ENCODE data around the gene SLC26A1. TPM values are rescaled to one million over a fixed set of nuclear protein-coding genes. Genes with fewer than 3 reads are reported as not detected.
"Not testable (repeated sequence)": the region's sequence is repeated elsewhere in the genome, so short reads cannot be mapped to it uniquely, and the experiment has no call there.

Gene SLC26A1
- total RNA-seq, 1 donor from 2014 or later = not detected

DNA sequence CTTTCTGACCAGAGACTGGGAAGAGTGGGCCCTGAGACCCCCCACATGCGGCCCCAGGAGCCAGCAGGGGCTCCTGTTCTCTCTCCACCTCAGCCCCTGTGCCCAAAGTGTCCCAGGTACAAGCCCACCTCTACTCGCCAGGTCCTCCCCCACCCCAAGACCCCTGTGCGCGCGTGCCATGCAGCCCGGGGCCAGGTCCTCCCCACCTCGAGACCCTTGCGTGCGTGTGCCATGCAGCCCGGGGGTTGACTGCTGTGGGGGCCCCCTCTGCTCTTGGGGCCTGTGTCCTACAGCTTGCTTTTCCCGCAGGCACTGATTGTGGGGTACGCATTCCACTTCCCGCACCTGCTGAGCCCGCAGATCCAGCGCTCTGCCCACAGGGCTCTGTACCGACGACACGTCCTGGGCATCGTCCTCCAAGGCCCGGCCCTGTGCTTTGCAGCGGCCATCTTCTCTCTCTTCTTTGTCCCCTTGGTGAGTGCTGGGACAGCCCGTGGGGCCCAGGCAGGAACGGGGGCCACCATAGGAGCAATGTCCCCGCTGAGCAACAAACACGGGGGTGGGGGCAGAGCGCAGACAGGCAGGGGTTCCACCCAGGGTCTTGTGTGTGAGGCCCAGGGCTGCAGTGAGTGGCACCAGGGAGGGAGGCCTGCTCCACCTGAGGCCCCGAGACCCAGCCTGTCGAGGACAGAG, 40.2 kb downstream of the SLC26A1 start:
- DNase-seq = no peak

DNA sequence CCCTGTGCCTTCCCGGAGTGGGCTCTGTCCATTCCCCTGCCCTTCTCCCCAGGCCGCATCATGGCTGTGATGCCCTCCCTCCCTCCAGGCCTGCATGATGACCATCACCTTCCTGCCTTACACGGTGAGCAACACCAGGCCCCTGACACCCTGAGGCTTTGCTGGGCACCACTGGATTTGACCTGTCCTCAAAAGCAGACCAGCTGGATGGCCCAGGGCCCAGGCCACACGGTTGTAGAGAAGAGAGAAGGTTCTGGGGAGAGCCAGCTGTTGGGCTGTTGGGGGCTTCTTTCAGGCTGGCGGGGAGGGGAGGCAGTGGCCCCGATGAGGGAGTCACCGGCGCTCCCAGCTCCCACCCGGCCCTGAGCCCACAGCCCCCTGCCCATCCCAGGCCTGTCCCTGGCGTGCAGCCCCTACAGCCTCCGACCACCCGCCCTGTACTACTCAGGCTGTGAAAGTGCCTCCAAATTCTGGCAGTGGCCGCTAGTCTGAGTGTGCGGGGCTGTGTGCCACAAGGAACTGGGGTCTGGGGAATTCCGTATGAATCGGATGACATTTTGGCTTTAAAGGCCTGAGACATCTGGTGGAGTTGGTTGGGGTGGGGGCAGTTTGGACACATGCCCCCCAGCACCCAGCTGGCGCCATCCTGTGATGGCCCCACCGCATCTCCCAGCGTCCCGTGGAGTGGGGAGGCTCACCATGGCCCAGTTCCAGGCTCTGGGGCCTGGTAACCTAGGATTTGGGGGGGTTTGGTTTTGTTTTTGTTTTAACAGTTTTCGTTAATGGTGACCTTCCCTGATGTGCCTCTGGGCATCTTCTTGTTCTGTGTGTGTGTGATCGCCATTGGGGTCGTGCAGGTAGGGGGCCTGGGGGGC, 41.4 kb downstream of the SLC26A1 start:
- no peak for DNase-seq

DNA sequence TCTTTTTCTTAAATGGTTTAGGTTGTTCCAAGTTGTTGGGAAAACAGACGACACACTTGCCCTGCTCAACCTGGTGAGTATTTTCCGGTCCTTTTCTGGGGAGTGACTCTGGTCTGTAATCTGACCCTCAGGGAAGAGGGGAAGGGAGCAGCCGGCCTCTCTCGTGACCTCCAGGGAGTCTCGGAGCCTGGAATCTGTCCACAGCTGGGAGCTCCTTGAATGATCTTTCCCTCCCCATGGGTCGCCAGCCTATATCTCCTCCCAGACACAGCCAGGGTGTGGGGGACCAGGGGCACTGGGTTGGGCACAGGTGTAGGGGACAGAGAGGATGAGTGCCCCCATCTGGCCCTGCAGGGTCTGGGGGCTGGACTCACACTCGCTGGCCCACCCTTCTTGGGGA, 42.0 kb downstream of the SLC26A1 start:
- DNase-seq = no peak

DNA sequence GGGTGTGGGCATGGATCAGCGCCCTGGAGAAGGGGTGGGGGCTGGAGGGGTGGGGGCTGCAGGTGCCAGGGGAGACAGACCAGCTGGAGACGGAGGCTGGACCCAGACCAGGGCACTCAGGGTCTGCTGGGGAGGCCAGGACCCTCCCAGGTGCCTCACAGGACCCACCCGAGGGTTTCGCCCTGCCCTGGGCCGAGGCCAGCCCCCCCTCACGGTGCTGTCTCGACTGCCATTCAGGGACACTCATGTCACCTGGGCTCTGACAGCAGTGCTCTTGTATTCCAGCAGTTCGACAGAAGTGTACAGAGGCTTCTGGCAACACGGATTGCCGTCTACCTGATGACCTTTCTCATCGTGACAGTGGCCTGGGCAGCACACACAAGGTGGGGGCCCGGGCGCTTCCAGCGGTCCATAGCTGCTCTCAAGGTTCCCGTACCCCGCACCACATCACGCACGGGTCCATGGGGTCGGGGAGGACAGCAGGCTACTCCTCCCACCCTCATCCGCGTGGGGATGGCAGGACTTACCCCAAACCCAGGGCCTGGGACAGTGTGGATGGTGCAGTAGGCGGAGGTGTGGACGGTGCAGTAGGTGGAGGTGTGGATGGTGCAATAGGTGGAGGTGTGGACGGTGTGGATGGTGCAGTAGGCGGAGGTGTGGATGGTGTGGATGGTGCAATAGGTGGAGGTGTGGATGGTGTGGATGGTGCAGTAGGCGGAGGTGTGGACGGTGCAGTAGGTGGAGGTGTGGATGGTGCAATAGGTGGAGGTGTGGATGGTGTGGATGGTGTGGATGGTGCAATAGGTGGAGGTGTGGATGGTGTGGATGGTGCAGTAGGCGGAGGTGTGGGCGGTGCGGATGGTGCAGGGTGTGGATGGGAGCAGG, 42.8 kb downstream of the SLC26A1 start:
- no peak for DNase-seq

DNA sequence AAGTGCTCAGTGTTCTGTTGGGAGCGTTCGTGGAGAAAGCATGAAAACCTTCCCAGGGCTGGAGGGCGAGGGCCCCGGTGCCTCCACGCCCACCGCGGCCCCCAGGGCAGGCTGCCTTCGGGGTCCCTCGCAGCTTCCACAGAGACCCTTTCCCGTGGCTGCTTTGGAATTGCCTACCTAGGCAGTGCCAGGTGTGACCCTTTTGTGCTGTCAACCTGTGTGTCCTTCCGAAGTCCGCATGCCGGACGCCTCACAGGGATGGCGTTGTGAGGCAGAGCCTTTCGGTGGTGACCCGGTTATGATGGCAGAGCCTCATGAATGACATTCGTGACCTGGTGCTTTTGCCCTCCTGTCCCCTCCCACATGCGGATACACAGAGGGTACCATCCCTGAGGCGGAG, 43.5 kb downstream of the SLC26A1 start:
- DNase-seq = no peak

DNA sequence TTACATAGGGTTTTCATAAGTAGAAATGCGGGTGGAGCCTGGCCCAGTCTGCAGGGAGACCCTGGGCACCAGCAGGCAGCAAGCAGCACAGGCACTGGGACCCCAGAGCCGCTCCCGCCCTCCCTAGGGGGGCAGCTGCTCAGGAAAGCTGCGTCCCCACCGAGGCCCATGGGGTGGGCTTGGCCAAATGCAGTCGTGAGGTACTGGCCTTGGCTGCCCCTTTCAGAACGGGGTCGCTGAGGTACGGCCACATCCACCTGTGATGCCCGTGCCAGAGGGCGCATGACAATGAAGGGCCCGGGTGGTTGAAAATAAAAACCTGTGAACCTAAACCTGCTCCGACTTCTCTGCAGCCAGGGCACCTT, 44.3 kb downstream of the SLC26A1 start:
- DNase-seq = no peak

DNA sequence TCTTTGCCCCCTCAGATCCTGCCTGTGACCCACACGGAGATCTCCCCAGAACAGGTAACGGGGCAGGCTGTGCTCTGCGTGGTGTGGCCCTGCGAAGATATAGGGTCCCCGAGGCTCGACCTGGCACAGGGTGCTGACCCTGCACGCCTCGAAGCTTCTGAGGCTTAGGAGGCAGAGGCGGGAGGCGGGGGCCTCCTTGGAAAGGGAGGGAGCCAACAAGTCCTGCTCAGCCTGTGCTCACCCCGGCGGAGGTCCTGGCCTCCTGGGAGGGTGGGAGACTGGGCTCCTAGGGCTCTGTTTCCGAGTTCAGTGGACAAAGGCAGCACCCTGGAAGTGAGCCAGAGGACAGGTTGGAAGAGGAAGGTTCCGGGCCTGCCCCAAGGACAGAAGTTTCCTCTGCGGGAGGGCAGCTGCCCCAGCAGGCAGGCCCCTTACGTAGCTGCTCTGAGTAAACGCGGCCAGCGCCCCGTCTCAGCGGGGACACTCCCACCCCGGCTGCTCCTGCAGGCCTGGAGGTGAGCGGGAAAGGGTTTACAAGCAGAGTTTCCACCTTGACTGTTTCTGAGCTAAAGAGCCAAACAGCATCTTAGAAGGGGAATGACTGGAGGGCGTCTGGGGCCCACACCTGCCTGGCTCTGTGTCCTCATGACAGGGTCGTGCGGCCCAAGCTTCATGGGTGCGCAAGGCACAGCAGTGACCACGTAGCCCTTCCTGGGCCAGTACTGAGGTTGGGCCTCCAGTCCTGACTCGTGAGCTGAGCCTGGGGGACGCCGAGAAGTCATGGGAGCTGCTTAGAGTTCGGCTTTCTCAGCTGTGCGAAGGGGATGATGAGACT, 44.9 kb downstream of the SLC26A1 start:
- DNase-seq = no peak

DNA sequence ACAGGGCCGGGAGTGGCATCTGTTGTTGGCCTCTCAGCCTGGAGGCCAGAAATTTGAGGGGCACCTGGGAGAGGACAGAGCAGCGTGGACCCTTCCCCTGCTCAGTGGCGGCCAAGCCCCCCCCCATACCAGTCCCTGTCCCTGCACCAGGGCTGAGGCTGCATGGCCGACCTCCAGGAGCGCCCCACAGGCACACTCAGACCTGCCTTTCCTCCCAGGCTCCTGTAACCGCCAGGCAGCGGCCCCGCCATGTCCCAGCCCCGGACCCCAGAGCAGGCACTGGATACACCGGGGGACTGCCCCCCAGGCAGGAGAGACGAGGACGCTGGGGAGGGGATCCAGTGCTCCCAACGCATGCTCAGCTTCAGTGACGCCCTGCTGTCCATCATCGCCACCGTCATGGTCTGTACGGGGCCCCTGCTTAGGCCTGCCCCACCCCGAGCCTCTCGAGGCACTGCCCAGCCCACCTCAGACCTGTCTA, 45.7 kb downstream of the SLC26A1 start:
- no peak for DNase-seq

DNA sequence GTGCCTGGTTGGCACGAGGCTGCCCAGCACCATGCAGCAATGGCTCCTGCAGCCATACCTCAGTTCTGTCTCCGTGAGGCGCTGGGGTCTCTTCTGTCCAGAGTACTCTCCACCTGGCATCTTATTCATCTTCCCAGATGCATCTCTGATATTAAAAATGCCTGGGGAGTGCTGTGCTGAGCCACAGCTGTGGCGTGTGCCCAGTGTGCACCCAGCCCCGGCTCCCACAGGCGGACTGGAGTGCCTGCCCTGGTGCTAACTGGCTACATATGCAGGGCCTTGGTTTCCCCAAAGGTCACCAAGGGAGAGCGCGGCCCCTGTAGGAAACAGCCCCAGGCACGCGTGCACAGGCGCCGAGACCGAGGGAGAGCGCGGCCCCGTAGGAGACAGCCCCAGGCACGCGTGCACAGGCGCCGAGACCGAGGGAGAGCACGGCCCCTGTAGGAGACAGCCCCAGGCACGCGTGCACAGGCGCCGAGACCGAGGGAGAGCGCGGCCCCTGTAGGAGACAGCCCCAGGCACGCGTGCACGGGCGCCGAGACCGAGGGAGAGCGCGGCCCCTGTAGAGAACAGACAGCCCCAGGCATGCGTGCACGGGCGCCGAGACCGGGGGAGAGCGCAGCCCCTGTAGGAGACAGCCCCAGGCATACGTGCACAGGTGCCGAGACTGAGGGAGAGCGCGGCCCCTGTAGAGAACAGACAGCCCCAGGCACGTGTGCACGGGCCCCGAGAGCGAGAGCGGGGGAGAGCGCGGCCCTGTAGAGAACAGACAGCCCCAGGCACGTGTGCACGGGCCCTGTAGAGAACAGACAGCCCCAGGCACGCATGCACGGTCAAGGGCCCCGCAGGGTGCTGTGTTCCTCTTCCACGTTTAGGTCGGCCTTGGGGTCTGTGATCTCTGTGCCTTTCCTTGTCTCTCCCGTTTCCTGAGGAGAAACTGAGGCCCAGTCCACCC, 46.4 kb downstream of the SLC26A1 start:
- DNase-seq = no peak

DNA sequence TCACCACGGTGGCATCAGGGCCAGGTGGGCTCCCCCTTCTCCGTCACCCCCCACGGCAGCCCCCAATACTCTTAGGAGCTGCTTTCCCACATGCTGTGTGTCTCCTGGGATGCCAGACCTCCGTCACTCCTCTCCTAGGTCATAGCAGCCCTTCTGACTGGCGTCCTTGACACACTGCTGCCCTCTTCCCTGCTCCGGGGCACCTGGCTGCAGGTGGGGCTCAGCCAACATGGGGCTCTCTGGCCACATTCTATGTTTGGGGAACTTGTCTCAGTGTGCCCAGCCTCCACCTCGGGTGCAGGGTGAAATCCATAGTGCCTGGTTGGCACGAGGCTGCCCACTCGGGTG, 47.1 kb downstream of the SLC26A1 start:
- no peak for DNase-seq

DNA sequence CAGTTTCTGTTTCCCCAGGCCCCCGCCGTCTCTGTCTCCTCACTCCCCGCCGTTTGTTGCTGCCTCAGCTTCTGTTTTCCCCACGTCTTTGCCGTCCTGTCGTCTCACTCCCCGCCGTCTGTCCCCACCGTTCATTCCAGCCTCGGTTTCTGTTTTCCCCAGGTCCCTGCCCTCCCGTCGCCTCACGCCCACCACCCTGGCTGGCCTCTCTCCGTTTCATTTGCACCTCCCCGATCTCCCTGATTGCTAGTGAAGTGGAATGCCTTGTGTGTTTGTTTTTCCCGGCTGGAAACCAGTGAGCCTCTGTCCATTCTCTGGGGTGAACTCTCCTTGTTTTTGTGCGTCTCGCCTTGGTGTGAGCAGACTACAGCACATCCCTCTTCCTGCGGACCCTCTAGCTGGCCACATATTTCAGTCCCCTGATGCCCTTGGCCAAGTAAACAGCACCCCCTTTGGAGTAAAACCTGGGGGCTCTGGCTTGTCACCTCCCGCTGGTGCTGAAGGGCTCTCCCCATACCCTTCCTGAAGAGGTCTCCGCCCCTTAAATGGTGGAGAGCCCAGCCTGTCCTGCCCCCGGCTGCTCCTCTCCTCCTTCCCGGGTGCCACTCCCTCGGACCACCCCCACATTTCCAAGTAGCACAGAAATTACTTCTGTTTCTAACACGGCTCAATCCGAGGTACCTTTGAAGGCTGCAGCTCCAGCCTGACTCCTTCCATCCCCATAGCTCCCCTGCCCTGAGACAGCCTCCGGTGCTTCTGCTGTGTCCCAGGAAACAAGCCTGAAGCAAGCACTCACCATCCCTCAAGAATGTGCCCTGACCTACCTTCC, 47.7 kb downstream of the SLC26A1 start:
- DNase-seq = no peak

DNA sequence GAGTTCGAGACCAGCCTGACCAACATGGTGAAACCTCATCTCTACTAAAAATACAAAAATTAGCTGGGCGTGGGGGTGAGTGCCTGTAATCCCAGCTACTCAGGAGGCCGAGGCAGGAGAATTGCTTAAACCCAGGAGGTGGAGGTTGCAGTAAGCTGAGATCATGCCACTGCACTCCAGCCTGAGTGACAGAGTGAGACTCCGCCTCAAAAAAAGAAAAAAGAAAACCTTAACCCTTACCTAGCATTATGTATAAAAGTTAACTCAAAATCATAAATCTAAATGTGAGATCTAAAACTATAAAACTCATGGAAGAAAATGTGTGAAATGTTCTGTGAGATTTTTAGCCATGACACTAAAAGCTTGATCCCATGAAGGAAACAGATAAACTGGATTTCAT, 53.7 kb downstream of the SLC26A1 start:
- DNase-seq = not testable (repeated sequence)

Other genes starting within 250 kb of the SLC26A1 start
- 0.09 and 0.34 TPM in 2 replicates for gene CPLX1, start 167.3 kb downstream of the SLC26A1 start, total RNA-seq
- gene GAK, start 61.1 kb downstream of the SLC26A1 start, total RNA-seq = 76.1 and 93.5 TPM in 2 replicates
- gene TMEM175, start 60.9 kb downstream of the SLC26A1 start, total RNA-seq = 12.6 and 13.5 TPM in 2 replicates
- gene DGKQ, start 19.8 kb downstream of the SLC26A1 start, total RNA-seq = 28.2 and 28.9 TPM in 2 replicates
- 14.1 and 19.6 TPM in 2 replicates for gene IDUA, start 6.4 kb downstream of the SLC26A1 start, total RNA-seq
- gene FGFRL1, start 18.2 kb upstream of the SLC26A1 start, total RNA-seq = 12.8 and 20.8 TPM in 2 replicates
- 0.85 and 1.1 TPM in 2 replicates for gene RNF212, start 120.2 kb upstream of the SLC26A1 start, total RNA-seq
- gene SPON2, start 179.2 kb upstream of the SLC26A1 start, total RNA-seq = 0.65 and 1.5 TPM in 2 replicates

Data from dermis blood vessel endothelial cell (primary cell).